HepG2 (cell line): Measurements from ENCODE around the gene MUCL3. TPM values are rescaled to one million over a fixed set of nuclear protein-coding genes. Genes with fewer than 3 reads are reported as not detected.

Experiments
- HHEX ChIP-seq: IDR thresholded peaks from 2 replicates; pipeline ENCODE4 v1.6.1; 2016; ENCODE audit warnings: control low read depth
- HNRNPL ChIP-seq: fragments of 200-400 bp; formaldehyde crosslinking; IDR thresholded peaks from 2 replicates; pipeline ENCODE4 v1.6.1; 2017; ENCODE audit warnings: mild to moderate bottlenecking, low read depth, low read length
- JUN ChIP-seq: sonication (generic); formaldehyde crosslinking; IDR thresholded peaks from 2 replicates; pipeline ENCODE4 v1.4.0; 2020; ENCODE audit warnings: mild to moderate bottlenecking, missing genetic modification reagents
- MAF1 ChIP-seq: sonication (generic); formaldehyde crosslinking; IDR thresholded peaks from 2 replicates; pipeline ENCODE4 v1.5.0; 2020; ENCODE audit warnings: missing genetic modification reagents, borderline replicate concordance
- NAIF1 ChIP-seq: sonication (generic); formaldehyde crosslinking; IDR thresholded peaks from 2 replicates; pipeline ENCODE4 v1.5.0; 2020; ENCODE audit warnings: mild to moderate bottlenecking, missing genetic modification reagents, borderline replicate concordance
- NCOR1 ChIP-seq: fragments of 200-600 bp; sonication (generic); IDR thresholded peaks from 2 replicates; pipeline ENCODE4 v1.7.0; 2017; ENCODE audit warnings: antibody characterized with exemption, low read length, borderline replicate concordance
- RXRB ChIP-seq: IDR thresholded peaks from 2 replicates; pipeline ENCODE4 v1.6.1; 2016; ENCODE audit warnings: borderline replicate concordance, missing genetic modification reagents, missing compliant biosample characterization
- TBL1XR1 ChIP-seq: fragments of 150-350 bp; IDR thresholded peaks from 2 replicates; pipeline ENCODE4 v1.6.1; 2014; ENCODE audit warnings: borderline replicate concordance, low read length; ENCODE audit not compliant: partially characterized antibody
- YEATS2 ChIP-seq: sonication (generic); formaldehyde crosslinking; IDR thresholded peaks from 2 replicates; pipeline ENCODE4 v1.4.0; 2020; ENCODE audit warnings: missing genetic modification reagents, borderline replicate concordance
- ZNF792 ChIP-seq: IDR thresholded peaks from 2 replicates; pipeline ENCODE4 v1.6.1; 2016
- polyA plus RNA-seq, 8 experiments: library from polyadenylated mRNA; depleted of rRNA in 3 of 8; stranded (reverse) in 7 of 8; unstranded in 1 of 8; fragments of >200 nt; fragmentation: Illumina TruSeq in 4 of 8; extraction: Trizol in 4 of 8; gene quantifications; 2 replicates each; pipeline versions ENCODE4 v1.2.1 to v1.2.3, GENCODE V29; 2011 to 2016; ENCODE audit warnings: low read depth in 4 of 8, missing spikeins in 1 of 8, mixed read lengths in 1 of 8; ENCODE audit not compliant: insufficient read depth in 1 of 8
- total RNA-seq, 5 experiments: library from RNA; depleted of rRNA; stranded (reverse); fragments of >200 nt; fragmentation: Illumina TruSeq; extraction: Trizol; gene quantifications; 2 replicates each; pipeline ENCODE4 v1.2.3, GENCODE V29; 2016; ENCODE audit warnings: low read depth in 1 of 5
- TF ChIP-seq, protein P1 (sequence below): sonication (generic); formaldehyde crosslinking; IDR thresholded peaks from 2 replicates; pipeline ENCODE4 v1.5.0; 2020; ENCODE audit warnings: missing genetic modification reagents
- TF ChIP-seq, protein P2 (sequence below): sonication (generic); formaldehyde crosslinking; IDR thresholded peaks from 2 replicates; pipeline ENCODE4 v1.8.1; 2022; ENCODE audit warnings: mild to moderate bottlenecking, missing genetic modification reagents
- TF ChIP-seq, protein P3 (sequence below): sonication (generic); formaldehyde crosslinking; IDR thresholded peaks from 2 replicates; pipeline ENCODE4 v1.8.0; 2022; ENCODE audit warnings: low read depth, missing genetic modification reagents
- TF ChIP-seq, protein P4 (sequence below), 2 experiments: sonication (generic) in 1 of 2; formaldehyde crosslinking in 1 of 2; IDR thresholded peaks; 2 replicates each; pipeline versions ENCODE4 v1.4.0 to v1.6.1; 2016 to 2020; ENCODE audit warnings: borderline replicate concordance in 1 of 2, low read depth in 1 of 2, mild to moderate bottlenecking in 1 of 2, missing genetic modification reagents in 1 of 2
- TF ChIP-seq, protein P5 (sequence below), 2 experiments: IDR thresholded peaks; 2 replicates each; pipeline ENCODE4 v1.6.1; 2011 to 2012; ENCODE audit warnings: low read length in 2 of 2, borderline replicate concordance in 1 of 2, low read depth in 1 of 2, mild to moderate bottlenecking in 1 of 2, moderate library complexity in 1 of 2

The MUCL3 gene
- total and polyA plus RNA-seq, 2 of the 13 experiments (the other 11 are each of a cell fraction or from before 2014, with no cell fraction given), result not detected

DNA sequence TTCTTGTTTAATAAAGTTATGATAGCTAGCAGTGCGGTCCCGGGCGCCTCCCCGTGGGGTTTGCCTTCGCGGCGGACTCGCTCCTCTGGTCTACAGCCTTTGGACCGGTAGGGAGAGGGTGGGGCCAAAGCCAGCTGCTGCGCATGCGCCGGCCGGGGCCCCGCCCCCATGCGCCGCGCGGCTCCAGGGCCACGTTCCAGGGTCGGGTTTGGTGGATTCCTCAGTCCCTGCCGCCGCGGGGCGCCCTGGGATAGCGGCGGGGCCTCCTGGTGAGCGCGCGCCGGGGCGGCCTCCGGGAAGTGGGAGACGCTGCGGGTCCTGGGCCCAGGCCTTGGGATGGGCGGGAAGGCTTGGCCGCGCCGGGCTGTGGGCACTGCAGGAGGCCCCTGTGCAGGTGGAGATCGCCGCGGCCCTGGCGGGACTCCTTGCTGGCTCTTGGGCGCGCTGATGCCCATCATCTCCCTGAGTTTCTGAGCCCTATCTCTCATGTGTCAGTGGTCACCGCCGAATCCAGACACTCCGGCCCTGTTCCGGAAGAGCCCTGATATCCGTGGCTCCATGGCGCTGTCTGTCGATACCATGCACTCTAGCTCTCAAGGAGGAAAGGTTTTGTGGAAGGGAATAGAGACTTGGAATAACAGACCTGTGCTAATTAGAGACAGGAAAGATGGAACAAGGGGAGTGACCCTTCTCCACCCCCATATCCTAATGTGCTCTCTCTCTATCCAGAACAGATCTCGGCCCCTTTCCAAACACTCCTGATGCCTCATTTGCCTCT, 26.5 kb upstream of the MUCL3 start, which contains the start of gene VARS2 (continued):
- TF ChIP-seq, protein P1, sequence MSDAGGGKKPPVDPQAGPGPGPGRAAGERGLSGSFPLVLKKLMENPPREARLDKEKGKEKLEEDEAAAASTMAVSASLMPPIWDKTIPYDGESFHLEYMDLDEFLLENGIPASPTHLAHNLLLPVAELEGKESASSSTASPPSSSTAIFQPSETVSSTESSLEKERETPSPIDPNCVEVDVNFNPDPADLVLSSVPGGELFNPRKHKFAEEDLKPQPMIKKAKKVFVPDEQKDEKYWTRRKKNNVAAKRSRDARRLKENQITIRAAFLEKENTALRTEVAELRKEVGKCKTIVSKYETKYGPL (CRISPR knock-in tag), result no peak
- 0 out of 2 replicates have a peak, but pooled peaks have one; percentile 24 for TF ChIP-seq HNRNPL
- no peak for TF ChIP-seq HHEX
- 0 out of 2 replicates have a peak, but pooled peaks have one; percentile 46 for TF ChIP-seq NAIF1 (CRISPR knock-in tag)
- peak; percentile 79 for TF ChIP-seq JUN (CRISPR knock-in tag)
- TF ChIP-seq, protein P2, sequence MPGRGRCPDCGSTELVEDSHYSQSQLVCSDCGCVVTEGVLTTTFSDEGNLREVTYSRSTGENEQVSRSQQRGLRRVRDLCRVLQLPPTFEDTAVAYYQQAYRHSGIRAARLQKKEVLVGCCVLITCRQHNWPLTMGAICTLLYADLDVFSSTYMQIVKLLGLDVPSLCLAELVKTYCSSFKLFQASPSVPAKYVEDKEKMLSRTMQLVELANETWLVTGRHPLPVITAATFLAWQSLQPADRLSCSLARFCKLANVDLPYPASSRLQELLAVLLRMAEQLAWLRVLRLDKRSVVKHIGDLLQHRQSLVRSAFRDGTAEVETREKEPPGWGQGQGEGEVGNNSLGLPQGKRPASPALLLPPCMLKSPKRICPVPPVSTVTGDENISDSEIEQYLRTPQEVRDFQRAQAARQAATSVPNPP (CRISPR knock-in tag), result peak; percentile 97
- TF ChIP-seq, protein P3, sequence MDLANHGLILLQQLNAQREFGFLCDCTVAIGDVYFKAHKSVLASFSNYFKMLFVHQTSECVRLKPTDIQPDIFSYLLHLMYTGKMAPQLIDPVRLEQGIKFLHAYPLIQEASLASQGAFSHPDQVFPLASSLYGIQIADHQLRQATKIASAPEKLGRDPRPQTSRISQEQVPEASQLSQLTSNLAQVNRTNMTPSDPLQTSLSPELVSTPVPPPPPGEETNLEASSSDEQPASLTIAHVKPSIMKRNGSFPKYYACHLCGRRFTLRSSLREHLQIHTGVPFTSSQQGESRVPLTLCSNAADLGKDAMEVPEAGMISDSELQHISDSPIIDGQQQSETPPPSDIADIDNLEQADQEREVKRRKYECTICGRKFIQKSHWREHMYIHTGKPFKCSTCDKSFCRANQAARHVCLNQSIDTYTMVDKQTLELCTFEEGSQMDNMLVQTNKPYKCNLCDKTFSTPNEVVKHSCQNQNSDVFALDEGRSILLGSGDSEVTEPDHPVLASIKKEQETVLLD, result peak; percentile 74; the same call in 1 of the 2 replicates
- TF ChIP-seq, protein P4, sequence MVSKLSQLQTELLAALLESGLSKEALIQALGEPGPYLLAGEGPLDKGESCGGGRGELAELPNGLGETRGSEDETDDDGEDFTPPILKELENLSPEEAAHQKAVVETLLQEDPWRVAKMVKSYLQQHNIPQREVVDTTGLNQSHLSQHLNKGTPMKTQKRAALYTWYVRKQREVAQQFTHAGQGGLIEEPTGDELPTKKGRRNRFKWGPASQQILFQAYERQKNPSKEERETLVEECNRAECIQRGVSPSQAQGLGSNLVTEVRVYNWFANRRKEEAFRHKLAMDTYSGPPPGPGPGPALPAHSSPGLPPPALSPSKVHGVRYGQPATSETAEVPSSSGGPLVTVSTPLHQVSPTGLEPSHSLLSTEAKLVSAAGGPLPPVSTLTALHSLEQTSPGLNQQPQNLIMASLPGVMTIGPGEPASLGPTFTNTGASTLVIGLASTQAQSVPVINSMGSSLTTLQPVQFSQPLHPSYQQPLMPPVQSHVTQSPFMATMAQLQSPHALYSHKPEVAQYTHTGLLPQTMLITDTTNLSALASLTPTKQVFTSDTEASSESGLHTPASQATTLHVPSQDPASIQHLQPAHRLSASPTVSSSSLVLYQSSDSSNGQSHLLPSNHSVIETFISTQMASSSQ (IDR thresholded peaks at IDR 0.05; ENCODE audit: low read depth), result no peak
- TF ChIP-seq, protein P4 (CRISPR knock-in tag; IDR thresholded peaks at IDR 0.05; ENCODE audit: borderline replicate concordance), result peak; percentile 83; the same call in 1 of the 2 replicates
- TF ChIP-seq RXRB (CRISPR knock-in tag), result peak; percentile 70; the same call in 1 of the 2 replicates
- TF ChIP-seq TBL1XR1, result no peak
- TF ChIP-seq ZNF792 (CRISPR knock-in tag), result peak; percentile 82
- TF ChIP-seq MAF1, result peak; percentile 86
- peak; percentile 47; the same call in 1 of the 2 replicates for TF ChIP-seq NCOR1
- TF ChIP-seq, protein P5, sequence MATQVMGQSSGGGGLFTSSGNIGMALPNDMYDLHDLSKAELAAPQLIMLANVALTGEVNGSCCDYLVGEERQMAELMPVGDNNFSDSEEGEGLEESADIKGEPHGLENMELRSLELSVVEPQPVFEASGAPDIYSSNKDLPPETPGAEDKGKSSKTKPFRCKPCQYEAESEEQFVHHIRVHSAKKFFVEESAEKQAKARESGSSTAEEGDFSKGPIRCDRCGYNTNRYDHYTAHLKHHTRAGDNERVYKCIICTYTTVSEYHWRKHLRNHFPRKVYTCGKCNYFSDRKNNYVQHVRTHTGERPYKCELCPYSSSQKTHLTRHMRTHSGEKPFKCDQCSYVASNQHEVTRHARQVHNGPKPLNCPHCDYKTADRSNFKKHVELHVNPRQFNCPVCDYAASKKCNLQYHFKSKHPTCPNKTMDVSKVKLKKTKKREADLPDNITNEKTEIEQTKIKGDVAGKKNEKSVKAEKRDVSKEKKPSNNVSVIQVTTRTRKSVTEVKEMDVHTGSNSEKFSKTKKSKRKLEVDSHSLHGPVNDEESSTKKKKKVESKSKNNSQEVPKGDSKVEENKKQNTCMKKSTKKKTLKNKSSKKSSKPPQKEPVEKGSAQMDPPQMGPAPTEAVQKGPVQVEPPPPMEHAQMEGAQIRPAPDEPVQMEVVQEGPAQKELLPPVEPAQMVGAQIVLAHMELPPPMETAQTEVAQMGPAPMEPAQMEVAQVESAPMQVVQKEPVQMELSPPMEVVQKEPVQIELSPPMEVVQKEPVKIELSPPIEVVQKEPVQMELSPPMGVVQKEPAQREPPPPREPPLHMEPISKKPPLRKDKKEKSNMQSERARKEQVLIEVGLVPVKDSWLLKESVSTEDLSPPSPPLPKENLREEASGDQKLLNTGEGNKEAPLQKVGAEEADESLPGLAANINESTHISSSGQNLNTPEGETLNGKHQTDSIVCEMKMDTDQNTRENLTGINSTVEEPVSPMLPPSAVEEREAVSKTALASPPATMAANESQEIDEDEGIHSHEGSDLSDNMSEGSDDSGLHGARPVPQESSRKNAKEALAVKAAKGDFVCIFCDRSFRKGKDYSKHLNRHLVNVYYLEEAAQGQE (IDR thresholded peaks at IDR 0.05; ENCODE audit: borderline replicate concordance in 1 of 2, low read depth in 1 of 2, low read length in 2 of 2), result peak in 1 of 2 experiments; percentile 52; a peak in 1 of 4 replicates
- peak; percentile 96 for TF ChIP-seq YEATS2 (CRISPR knock-in tag)
